NCI-H526 (cell line): Measurements from ENCODE around the gene ICE2.

Source experiments
- DNase-seq, 2 experiments: peaks; one replicate each; lab custom pipeline; 2025; lab: John Stamatoyannopoulos, UW

The ICE2 gene, protein sequence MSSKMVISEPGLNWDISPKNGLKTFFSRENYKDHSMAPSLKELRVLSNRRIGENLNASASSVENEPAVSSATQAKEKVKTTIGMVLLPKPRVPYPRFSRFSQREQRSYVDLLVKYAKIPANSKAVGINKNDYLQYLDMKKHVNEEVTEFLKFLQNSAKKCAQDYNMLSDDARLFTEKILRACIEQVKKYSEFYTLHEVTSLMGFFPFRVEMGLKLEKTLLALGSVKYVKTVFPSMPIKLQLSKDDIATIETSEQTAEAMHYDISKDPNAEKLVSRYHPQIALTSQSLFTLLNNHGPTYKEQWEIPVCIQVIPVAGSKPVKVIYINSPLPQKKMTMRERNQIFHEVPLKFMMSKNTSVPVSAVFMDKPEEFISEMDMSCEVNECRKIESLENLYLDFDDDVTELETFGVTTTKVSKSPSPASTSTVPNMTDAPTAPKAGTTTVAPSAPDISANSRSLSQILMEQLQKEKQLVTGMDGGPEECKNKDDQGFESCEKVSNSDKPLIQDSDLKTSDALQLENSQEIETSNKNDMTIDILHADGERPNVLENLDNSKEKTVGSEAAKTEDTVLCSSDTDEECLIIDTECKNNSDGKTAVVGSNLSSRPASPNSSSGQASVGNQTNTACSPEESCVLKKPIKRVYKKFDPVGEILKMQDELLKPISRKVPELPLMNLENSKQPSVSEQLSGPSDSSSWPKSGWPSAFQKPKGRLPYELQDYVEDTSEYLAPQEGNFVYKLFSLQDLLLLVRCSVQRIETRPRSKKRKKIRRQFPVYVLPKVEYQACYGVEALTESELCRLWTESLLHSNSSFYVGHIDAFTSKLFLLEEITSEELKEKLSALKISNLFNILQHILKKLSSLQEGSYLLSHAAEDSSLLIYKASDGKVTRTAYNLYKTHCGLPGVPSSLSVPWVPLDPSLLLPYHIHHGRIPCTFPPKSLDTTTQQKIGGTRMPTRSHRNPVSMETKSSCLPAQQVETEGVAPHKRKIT

DNA sequence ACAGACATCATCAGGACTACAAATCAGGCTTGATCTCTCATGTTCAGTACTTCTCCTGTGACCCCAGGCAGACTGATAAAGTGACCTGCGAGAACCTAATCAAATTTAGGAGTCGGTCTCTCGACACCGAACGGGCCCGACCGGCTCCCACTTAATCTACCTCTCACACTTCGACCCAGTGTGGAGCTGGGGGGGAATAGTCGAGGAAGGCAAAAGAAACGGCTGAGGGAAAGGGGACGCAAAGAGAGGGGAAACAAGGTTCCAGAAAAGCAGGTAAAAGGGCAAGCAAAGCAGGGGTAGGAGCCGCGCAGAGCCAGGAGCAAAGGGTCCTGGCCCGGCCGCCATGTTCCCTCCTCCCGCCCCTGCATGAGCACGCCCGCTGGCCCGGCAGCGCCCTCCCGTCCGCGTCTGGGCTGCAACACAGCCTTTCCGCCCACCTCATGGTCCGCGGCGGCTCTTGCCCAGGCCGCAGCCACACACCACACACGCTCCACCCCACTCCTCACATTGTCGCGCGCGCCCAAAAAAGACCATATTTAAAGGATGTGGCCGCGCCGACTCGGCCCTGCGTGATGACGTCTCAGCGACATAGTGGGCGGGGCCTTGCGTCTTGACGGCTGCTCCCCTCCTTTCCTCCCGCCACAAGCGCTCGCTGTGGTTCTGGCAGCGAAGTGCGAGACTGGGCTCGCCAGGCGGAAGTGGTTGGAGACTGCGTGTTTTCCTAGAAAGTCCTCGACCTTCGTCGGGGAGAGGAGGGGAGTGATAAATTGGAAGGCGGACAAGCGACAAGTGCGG lies at the start of gene ICE2:
Gene ICE2, minus strand, starts transcription at position 577 of the 795 bp plus-strand sequence. CDS start 1,165 bp downstream, outside the sequence.
- DNase-seq, result peak; percentile 91 to 96

DNA sequence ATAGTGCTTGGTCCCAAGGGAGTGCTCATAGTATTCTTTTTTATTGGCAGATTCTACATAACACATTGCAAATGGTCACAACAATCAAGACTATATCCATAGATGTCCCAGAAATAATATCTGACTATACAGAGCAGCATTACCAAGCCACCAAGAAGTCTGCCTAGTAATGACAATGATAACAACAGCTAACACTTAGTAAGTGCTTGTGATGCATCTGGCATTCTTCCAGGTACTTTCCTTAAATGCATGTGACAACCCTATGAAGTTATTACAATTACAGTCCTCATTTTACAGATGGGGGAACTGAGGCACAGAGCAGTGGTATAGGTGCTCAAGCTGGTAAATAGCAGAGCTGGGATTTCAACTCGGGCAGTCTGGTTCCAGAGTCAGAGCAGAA lies 49.6 kb upstream of the ICE2 start:
- DNase-seq, result no peak

DNA sequence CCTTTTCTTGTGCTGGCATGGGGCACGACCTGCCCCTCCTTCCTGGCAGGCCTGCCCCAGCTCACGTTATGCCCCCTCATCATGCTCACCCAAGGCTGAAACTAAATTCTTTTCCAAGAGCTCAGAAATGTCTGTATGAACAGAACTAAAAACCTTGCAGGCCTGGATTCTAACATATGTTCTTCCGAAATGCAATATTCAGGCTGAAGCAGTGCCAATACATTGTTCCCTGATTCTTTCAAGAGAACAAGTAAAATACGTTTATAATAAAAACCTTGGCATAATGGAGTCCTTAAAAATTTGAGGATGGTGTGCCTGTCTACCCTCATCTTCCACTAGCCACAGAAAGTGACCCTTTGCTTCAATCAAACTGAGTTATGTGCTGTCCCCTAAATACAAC lies 48.5 kb upstream of the ICE2 start:
- no peak for DNase-seq

DNA sequence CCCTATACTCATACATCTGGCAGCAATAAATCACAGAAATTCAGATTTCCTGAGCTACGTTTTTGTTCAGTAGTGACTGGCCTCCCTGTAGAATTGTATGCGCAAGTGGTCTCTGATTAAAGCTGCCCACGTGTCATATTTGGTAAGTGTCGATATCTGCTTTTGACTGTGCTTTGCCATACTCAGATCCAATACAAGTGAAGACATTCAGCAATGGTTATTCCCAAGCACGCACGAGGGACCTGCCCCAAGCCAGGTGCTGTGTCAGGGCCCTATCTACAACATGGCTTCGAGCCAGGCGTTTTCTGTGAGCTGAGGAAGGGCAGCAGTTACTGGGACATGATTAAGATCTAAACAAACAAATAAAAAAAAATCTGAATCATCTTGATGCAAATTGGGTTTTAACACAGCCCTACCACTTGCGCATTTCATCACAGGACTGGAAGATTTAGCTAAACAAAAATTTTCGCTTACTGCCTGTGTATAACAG lies 47.2 kb upstream of the ICE2 start:
- peak; percentile 83 to 86 for DNase-seq

DNA sequence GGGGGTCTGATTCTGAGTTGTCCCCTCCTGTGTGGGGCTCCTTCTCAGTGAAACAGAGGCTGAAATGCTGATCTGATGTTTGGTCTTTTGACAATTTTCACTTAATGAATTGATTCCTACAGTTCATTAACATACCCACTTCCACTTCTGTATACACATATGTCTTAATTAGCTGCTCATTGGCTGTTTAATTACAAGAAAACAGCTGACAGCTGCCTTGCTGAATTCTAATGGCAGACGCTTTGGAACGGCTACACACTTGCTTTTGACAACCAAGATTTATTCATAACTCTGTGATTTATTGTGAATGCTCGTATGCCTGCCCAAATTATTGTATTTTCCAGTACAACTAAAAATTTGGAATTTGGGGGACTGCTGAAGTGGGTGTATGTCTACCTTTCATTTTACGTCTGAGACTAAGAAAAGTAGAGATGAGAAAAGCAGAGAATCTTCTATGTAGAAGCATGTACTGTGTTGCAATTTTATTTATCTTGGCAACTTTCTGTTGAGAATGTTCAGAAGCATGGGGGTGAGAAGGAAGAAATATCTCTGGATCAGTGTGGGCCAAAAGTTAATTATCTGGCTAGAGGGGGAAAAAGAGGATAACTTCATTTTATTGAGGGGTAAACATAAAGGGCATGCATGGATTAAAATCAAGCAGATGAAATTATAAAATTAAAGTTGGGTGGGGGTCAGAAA lies 46.5 kb upstream of the ICE2 start:
- no peak for DNase-seq

DNA sequence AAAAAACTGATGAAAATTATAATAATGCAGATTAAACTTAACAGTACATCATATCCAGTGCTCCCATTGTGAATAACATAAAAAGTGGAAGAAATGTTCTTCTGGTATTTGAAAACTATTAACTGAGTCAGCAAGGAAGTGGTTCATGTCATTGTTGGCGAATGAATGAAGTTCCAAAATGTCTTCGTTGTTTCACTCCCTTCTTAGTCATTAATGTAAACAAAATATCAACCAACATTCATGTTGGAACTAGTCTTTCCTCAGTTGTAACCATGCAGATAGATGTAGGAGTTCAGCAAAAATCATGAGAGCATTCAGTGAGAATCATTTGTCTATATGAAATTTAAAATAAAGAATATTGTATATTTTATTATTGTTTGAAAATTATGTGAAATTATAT lies 44.1 kb upstream of the ICE2 start:
- DNase-seq, result no peak

DNA sequence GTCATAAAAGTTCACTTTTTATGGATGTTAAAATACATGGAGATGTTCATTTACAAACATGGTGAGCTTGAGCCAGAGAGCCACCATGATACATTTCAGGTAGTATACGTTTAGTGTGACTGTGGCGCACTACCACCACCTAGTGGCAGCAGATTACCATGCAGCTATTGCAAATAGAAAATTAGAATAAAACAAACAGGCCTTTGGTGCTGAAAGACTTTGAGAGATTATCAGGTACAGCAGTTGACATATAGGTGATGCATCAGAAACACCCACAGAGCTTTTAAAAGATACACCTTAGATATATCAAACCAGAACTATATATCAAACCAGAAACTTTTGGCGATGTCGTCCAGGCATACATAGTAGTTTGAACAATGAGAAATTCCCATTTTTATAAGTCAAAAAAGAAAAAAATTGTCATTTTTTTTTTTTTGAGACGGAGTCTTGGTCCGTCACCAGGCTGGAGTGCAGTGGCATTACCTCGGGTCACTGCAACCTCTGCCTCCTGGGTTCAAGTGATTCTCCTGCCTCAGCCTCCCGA lies 42.0 kb upstream of the ICE2 start:
- DNase-seq, result peak; percentile 37 to 81

DNA sequence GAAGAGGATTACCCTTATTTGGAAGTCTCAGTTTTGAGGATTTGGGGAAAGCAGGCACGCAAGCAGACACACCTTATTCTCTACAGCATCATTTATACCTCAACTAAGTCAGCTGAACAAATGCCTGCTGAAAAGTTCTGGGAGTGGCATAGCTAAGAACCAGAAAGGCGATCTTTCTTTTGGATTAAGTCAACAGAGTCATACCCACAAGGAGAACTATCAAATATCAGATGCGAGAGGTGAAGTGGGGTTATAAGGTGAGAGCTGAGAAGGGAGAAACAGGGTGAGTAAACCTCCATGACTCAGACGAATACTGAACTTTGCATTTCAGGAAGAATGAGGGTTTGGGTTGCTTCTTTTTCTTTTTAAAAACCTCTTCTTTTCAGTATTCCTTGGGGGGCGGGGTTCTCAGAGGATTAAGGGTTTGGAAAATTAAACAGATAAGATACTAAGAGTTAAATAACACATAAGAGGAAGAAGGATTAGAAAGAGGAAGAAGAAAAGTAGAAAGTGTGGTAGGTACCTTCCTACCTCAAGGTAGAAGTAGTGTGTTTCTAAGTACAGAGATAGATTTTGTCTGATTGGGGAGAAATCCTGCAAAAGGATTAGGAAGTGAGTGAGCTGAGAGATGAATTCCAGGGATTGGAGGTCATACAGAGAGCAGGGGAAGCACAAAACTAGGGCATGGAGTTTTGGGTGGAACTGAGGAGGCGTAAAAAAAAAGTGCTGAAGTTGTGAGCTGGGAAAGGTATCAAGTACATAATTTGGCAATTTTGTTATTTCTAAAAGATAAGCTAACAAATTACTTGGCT lies 41.3 kb upstream of the ICE2 start:
- no peak for DNase-seq

DNA sequence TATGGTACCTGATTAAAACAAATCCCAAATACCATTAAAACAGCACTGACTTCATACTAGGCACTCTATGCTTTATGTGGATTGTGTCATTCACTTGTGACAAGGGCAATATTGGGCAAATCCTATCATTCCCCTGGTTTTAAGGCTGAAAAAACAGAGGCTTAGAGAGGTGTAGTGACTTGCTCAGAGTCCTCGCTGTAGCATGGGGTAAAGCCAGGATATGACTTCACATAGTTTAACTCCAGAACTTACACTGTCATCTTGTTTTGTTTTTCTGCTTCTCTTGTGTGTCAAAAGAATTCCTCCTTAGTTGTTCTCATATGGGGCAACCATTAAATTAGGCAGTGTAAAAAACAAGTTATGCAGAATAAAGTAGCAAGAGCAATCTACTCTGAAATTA lies 40.3 kb upstream of the ICE2 start:
- no peak for DNase-seq

DNA sequence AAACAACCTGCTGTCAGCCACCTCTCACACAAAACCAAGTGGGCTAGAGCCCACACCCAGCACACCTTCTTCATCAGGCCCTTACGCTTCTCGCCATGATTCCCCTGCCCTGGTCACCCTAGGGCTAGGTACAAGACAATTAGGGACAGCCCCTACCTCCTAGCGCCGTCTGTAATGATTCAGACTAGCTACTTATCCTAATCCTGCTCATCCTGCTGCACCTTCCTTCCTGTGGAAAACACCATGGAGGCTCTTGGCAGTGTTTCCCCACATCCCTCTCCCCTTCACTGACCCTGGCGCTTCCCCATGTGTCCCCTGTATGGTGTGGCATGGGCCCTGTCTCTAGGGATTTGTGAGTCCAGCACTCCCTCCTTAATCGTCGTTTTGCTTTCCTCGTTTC lies 39.6 kb upstream of the ICE2 start:
- no peak for DNase-seq

DNA sequence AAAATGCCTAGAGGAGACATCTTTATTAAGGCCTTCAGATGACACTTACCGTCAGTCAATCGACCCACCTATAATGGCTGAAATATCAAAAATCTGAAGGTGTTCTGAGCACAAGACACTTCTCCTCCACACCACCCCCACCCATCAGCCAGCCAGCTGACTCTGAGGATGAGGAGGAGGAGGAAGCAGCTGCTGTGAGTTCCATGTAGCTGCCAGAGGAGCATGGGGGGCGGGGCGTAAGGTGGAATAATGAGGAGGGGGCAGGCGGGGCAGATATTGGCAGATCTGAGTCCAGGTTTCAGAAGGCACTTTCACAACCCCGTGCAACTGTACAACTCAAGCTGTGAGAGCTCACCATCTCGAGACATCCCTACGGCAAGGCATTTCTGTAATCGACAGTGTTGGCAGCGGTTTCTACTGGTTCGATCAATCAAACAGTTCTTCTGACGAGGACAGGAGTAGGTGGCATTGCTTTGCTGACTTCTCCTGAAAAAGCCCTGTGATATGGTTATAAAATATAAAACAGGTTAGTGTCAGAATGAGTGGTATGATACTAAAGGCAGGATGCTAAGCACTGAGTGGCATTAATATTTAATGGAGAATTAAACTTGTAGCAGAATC lies 35.4 kb upstream of the ICE2 start:
- DNase-seq, result no peak

DNA sequence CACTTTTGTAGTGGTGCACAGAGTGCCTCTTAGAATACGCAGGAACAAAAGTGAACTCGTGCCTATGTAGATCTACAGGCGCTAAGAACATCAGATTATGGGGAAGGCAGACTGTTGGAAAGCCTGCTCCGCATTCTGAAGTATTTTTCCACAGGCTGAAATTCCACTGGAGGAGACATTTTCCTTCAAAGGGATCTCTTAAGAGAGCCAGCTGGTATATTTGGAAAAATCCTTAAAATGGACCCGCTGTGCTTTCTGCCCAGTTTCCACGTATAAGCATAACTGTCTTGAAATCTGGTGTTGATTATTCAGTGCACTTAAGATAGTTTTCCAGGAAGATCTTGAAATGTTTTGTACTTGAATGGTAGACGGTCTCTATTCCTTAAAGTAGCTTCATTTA lies 34.7 kb upstream of the ICE2 start:
- no peak for DNase-seq

DNA sequence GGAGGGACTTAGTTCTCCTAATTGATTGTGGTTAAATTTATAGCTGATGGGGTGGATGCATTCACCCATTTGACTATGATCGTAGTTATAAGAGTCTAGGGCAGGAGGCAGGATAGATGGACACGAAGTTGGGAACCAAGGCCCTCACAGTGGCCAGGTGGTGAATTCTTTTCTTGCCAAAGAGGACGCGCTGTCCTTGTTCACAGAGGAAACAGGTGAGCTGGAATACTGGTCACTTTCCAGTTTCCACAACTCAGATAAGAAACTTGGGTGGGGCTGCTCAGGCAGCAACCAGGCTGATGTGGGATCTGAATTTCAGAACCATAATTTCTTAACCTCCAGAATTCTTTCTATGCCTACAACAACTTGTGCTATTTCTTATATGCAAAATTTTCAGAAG lies 34.0 kb upstream of the ICE2 start:
- no peak for DNase-seq

DNA sequence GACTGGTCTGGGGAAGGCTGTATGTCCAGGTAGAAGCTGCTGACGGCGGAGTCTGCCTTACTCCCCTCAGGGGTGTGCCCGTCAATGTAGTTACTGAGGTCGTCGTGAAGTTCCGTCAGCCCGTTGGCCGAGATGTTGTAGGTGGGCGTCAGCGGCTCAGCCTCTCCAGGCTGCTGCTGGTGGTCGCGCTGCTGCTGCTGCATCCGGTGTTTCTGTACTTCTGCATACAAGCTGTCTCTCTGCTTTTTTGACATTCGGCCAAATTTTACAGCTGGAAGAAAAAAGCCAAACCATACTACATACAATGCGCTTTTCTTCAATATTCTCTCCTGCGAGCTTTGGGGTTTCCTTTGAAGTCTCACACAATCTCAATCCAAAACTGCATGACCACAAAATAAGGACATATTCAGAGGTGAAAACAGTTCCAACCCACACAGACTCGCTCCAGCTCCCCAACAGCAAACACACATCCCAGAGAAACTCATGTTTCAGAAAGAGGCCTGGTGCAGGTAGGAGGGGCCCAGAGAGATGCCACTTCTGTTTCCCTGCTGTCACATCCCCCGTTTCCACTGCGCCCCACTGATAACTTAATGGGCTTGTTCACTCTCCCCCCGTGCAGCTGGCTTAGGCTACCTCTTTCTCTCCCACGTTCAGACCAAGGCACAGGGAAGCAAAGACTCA lies 32.5 kb upstream of the ICE2 start:
- DNase-seq, result no peak

DNA sequence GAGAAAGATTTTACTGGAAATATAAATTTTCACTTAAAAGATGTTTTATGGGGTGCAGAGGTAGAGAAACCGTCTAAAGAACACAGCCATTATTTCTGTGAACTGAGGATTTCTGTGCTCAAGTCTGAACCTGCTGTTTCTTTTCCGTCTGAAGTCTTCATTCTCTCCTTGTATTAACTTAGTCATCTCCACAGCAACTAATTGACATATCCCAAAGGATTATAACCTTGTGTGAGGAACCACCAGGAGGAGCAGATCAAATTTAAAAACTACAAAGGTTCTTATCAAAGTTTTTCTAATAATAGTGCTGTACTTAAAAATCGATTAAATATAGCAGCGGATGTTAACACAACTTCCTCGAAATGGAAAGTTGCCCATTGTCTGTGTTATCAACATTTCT lies 31.1 kb upstream of the ICE2 start:
- DNase-seq, result no peak

DNA sequence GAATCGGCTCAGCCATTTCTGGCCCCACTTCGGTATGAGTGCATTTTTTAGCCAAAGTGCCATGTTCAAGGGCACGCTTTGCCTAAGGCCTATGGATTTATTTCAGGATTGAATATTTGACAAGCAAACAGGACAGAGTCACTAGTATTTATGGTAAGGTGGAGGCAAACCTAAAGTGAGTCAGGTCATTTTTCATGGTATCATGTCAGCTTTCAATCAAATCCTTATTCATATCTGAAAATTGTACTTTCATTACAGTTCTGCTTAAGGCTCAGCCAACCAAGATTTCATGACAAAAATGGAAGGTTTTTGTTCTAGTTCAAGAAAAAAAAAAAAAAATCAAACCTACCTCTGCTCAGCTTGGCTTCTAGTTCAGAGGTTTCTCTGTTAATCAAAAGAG lies 30.5 kb upstream of the ICE2 start:
- DNase-seq, result no peak

DNA sequence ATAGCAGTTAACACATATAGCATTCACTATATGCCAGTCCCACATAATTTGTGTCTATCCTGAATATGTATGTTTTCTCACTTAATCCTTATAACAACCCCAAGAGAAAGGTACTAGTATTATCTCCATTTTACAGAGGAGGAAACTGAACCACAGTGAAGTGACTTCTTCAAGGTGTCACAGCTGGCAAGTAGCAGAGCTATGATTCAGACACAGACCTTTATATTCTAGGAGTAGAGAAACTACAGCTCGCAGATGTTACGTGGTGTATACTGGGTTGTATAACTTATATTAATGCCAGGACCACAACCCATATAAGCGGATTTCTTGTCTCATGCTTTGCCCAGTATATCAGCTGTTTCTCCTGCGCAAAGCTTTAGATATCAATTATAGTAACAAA lies 29.5 kb upstream of the ICE2 start:
- DNase-seq, result no peak

DNA sequence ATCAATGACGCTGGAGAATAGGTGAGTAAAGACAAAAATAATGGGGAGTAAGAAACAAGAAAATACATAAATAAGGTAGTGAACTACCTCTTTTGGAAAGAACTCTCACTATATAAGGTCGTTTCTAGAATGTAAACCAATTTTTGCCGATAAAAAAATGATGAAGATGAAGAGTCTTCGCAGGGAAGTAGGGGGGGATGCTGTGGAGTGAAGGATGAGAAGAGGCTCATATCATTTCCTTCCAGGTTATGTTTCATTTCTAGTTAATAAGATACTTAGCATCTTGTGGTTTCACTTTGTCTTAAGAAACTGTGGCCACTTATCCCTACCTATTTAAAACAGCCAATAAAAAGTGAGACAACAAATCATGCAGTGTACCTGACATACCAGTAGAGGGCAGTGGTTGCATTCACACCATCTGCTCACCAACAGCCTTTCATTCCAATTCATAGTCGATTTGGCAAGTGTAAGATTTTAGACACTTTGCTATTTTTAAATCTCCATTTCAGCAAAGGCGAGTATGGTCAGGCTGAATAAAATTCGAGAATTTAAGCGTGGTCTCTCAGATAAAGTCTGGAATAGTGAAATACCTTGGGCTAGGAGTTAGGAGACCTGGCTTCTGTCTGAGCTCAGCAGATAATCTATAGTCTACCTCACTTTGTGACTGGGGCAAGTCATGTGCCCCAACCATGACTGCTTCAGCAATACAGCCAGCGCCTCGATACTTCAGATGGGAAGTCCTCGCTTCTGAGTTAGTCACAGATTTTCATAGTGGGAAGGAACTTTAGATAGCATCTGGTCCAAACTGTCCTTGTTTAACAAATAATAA lies 28.9 kb upstream of the ICE2 start:
- DNase-seq, result peak; percentile 39 to 64
